Measurements from ENCODE around the gene AGBL1.
"Not testable (repeated sequence)": the region's sequence is repeated elsewhere in the genome, so short reads cannot be mapped to it uniquely, and the experiment has no call there.

The AGBL1 gene

DNA sequence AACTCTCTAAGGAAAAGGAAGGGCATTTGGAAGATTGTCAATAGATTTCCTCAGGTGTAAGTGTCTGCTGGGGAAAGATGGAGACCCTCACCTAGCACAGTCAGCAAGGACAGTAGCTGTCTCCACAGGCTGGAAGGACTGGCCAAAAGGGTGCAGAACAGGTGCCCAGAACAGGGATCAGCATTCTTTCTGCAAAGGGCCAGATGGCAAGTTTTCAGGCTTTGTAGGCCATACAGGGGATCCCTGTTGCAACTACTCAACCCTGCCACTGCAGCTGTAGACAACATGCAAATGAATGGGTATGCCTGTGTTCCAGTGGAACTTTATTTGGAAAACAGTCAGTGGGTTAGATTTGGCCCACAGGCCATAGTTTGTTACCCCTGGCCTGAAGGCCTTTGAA lies 8.1 kb downstream of the AGBL1 start:
- DNase-seq = no peak

DNA sequence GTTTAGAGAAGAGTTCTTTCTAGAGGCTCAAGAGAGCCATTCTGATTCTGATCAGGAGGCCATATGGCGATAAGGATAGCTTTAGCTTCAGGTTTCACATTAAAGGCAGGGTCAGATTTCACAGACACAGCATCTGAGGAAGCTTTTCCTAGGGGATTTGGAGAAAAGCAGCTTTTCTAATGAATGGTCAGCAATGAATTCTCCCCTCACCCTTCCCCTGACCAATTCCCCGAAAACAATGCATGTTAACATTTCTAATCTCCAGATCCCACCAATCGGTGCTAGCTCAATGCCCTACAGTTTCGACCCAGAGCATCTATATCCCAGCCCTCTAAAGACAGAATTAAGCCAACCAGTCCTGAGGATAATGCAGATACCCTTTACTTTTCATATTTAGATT lies 9.8 kb downstream of the AGBL1 start:
- no peak for DNase-seq

DNA sequence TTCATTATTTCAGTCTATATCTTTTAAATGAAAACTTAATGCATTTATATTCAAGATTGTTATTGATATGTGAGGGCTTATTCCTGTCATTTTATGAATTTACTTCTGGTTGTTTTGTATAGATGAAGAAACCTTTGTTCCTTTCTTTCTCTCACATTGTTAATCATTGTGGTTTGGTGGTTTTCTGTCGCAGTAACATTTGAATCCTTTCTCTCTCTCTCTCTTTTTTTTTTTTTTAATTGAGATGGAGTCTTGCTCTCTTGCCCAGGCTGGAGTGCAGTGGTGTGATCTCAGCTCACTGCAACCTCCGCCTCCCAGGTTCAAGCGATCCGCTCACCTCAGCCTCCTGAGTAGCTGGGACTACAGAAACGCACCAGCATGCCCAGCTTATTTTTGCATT lies 22.1 kb downstream of the AGBL1 start:
- DNase-seq = no peak

DNA sequence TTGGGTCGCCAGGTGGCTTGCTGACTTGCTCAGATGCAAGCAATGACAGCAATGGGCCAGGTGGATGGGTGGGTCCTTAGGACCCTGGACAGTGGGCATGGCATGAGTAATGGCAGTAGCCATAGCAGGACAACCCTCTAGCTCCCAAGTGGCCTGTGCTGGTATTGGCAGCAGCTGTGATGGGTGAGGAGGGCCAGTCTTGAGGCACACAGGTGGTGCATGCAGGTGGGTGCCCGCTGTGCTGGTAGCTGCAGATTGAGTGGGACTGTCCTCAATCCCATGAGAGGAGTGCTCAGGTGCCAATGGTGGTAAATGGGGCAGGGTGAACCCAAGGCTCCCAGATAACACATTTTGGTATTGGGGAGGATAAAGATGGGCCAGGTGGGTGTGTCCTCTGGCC lies 24.2 kb downstream of the AGBL1 start:
- DNase-seq = no peak

DNA sequence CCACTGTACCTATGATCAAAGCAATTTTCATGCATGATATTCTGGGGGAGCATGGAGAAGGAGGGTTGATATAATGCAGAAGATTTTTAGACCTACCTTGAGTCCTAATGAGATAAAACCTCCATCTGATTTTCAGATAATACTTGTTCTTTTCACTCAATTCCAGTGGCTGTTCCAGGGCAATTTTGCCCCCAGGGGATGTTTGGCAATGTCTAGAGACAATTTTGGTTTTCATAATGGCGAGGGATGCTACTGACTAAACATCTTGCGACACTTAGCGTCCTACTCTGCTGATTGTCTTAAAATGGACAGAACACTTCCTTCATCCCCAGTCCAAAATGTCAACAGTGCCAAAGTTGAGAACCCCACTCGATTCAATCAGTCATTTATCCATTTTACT lies 26.6 kb downstream of the AGBL1 start:
- DNase-seq = no peak

DNA sequence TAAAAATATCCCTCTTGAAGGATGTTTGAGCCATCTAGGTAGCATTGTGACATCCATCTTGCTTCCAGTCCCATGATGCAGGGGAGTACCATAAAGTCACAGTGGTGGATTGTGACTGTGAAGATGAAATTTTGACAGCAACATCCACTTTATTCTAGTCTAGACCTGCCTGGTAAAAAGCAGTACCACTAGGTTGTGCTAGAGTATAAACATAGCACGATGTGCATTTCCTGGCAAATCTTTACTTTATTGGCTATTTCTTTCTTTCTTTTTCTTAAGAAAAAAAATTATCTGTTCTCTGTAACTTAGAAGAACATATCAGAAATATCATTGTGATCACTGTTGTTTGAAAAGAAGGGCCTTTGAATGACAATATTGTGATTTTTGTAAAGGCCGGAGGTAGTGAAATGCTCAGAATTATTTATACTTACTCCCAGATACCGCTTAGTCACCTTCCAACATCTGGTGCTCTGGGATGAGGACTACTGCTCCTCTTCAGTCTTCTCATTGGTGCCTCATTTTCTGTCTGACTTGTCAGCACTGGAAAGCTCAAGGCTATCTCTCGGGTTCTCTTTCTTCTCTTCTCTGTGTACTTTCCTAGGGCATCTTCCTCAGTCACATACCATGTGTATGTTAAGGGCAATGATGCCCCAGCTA lies 35.6 kb downstream of the AGBL1 start:
- no peak for DNase-seq

DNA sequence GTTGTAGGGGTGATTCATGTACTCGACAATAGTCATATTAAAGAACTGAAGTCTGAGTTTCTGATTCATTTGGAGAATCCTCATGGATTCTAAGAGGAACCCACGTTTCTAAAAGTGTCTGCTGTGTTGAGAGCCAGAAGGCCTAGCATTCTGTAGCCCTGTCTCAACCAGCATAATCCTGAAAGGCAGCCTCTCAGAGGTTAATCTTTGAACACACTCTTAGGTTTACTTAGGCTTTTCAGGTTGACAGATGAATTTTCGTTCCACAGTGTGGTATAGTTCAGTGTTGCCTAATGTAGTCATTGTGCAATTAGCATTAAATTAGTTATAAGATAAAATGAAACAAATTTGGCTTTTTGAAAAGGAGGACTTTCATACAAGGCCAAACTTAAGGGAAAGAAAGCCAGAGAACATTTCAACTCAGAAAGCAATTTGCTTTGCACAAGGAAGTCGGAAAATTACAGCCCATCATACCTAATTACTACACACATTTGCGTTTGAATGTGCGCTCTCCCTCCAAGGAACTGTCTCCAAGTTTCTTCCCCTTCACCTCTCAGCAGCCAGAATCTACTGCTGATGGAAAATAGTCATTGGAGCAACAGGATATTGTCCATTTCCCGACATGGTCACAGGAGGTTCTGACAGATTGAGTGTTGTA lies 42.0 kb downstream of the AGBL1 start:
- no peak for DNase-seq

DNA sequence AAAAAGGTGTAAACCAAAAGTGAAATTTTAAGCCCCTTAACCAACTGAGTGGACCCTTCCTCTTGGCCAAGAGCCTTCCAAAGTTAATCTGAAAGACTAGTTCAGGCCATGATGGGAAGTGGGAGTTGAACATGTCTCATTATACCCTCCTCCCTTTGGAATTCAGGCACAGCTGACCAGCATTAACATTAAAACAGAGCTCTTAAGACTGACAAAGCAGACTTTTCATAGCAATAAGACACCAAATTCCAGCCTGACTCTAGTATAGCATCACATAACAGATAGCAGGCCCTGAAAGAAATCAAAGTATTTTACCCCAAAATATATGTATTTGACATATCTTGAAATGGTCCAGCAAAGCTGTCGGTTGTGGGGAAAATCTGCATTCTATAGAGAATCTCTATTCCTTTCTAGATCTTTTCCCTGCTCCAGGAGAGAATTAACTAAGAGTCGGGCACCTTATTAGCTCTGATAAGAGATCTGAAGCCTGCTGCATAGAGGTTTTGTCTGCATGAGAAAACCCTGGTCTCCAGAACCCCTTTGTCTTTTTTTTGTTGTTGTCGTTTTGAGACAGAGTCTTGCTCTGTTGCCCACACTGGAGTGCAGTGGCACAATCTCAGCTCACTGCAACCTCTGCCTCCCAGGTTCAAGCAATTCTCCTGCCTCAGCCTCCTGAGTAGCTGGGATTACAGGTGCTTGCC lies 43.2 kb downstream of the AGBL1 start:
- DNase-seq = not testable (repeated sequence)

DNA sequence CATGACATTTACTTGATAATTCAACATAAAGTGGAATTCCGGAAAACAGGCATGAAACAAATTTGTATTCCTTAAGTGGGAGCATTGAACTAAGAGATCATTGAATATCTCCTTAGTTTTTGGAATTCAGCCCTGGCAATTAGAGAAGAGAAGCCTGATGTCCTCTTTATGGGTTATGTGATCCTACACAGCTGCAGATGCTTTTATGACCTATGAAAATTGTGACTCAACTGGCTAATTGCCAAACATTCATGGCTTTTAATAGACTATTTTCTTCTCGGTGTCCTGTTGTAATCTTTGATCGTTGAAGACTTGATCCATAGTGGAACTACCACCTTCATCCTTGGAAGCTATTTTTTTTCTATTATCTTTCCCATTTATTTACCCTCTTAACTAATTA lies 46.1 kb downstream of the AGBL1 start:
- DNase-seq = no peak

DNA sequence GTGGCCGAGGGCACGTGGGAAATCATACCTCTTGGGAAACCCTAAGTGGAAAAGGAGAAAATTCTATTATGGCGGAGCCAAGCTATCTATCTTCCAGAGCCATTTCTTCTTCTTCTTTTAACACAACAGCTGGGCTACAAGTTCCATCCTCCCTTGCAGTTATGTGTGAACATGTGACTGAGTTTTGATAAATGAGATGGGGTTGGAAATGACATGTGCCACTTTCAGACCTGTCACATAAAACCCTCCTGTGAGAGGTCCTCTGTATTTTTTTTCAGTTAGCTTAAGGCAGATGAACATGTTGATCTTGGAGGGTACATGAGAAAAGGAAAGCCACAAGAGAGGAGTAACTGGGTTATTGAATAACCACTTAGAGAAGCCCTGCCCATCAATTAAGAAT lies 47.9 kb downstream of the AGBL1 start:
- DNase-seq = no peak

DNA sequence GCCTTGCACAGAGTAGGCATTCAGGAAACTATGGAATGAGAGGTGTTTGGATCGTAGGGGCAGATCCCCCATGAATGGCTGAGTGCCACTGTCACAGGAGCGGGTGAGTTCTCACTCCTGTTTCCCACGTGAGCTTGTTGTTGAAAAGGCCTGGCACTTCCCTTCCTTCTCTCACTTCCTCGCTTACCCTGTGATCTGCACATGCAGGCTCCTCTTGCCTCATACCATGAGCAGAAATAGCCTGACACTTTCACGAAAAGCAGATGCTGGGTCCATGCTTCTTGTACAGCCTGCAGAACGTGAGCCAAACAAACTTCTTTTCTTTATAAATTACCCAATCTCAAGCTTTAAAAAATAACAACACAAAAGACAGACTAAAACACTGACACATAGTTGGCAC lies 55.4 kb downstream of the AGBL1 start:
- DNase-seq = no peak

DNA sequence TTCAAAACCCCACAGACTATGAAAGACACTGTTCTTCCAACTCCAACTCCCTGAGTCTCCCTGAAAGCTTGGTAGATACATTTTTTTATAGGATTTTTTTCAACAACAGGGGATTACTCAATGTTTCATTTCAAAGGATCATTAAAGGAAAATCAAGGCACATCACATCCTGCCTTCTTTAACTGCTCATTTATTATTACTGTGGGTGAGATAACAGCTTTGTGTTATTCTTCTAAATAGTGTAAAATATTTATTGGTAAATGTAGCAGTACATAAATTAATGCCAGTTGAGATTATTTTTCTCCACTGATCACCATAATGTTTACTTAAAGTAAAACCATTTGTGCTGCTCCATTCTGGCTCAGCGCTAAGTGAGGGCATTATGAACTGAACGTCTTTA lies 57.2 kb downstream of the AGBL1 start:
- DNase-seq = no peak

DNA sequence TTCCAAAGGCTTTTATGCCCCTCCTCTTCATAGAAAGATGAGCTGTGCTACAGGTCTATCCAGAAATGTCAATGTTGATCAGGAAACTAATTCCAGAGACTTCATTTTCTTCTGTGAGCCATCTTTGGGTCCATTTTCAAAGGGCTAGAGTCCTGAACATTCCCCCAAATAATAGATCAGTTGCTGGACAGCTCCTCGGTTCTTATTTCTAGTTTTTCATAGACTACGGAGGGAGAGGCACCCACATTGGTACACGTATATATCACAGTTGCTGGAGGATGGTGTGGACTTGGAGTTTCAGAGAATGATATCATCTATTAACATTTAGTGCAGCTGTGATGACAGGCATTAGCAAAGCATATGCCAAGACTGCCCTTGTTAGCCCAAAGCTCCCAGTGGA lies 59.1 kb downstream of the AGBL1 start:
- DNase-seq = no peak

DNA sequence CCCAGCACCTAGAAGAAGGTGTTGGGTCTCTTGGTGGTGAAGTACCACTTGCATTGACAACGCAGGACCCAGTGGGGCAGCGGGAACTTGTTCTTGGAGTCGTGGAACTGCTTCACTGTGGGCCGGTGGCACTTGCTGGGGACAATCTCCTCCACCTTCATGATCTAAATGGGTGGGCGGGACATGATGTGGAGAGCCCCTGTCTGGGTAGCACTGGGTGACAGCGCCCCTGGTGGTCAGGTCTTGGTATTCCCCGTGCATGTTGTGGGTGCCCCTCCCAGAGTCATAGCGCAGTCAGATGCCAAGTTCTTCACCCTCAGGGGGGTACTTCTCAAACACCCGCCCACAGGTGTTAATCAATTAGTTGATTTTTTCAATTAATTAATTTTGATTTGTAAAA lies 60.2 kb downstream of the AGBL1 start:
- DNase-seq = no peak

DNA sequence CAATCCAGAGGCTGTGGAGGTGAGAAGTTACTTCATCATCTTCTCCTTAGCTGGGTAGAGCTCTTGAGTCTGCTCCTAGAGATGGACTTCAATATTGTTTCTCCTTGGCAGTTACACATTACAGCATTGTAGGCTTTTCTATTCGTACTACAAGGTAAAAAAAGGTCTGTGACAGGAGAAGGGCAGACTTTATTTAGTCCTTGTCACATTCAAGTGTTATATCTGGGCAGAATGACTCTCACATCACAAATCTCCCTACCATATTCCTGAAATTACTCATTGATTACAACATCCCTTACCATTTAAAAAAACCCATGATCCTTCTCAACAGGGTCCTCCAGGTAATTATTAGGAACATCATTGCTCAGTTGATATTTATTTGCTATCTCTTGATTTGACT lies 75.0 kb downstream of the AGBL1 start:
- no peak for DNase-seq

DNA sequence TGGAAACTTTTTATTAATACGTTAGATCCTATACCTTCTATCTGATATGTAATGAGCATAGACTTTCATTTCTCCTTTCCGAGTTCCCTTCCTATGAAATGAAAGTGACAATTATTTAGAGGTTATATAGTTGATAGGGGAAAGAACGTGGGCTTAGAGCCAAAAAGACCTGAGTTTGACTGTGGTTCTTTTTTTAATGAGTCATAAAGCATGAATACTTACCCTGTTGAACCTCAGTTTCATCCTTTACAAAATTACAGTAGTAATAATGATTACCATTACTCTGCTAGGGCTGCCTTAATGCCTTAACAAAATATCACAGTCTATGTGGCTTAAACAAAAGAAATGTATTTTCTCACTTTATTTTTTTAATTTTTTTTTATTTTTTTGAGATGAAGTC lies 75.9 kb downstream of the AGBL1 start:
- no peak for DNase-seq

DNA sequence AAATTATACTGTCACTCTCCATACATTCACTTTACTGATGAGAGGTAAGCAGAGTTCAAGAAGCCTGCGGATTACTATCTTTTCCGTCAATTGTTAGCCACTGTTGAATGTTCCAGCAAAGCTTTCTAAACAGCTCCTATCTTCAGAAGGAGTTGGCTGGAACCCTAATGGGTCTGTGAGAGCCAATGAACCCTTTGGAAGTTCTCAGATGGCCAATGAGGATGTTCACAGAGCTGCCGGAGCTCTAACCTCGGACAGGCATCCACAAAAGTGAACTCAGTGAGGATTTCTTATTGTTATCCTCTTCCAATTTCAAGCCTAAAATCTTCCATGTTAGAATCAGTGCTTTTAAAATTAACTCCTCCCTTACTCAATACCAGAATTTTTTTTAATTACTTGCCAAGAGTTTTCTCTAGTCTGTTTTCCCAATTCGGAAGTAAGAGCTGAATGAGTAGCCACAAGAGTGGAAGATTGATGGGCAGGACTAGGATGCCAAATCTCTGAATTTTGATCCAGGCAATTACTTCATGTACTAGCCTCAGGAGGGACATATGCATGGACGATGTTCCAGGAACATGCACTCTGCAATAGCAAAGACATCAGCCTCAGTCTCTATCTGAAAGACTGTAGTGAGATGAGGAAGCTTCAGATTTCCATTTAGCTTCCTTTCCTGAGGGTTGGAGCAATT lies 78.1 kb downstream of the AGBL1 start:
- no peak for DNase-seq

DNA sequence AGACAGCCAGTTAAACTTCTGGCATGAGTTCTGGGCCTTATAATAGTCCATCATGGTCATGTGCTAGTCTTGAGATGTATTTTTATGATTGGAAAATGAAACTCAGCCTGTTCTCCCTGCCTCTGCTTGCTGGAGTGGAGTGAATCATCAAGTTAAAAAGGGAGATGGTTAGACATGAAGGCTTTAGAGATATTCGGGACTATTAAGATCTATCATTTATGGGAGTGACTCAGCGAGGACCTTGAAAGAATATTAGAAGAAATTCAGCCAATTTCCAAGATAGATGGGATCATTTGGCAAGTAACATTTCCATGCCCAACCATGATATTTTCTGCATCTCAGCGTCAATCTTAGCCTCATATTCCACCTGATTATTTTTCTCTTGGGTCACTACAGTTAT lies 79.8 kb downstream of the AGBL1 start:
- no peak for DNase-seq

DNA sequence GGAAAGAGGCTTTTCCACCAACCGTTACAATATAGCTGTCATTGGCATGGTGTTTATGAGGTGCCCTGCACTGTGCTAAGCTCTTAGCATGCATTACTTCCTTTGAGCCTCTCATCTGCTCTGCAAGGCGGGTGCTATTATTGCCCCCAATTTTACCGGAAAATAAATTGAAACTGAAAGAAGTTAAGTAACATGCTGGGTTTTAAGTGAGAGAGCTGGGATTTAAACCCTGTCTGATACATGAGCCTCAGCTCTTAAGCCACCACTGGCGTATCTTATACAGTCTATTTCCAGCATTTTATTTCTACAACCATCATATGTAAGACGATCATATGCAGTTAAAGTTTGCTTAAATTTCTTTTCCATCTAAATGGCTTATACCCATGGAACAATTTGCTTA lies 81.6 kb downstream of the AGBL1 start:
- DNase-seq = no peak

DNA sequence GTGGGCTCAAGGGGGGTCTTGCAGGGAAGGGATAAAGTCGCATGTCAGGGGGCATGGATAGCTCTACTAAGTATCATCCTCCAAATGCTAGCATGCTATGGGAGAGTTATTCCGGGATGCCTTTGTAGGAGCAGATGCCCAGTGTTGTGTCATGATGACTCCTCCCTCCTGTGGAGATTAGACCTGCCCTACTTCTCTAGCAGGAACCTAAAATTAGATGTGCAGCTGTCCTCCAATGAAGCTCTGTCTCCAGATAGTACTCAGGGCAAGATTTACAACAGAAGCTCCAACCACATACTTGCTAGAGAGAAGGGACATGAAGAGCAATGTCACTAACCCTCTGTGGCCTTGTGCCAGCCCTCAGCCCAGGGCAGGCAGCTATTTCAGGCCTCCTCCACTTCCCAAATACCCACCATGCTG lies 82.5 kb downstream of the AGBL1 start:
- no peak for DNase-seq

DNA sequence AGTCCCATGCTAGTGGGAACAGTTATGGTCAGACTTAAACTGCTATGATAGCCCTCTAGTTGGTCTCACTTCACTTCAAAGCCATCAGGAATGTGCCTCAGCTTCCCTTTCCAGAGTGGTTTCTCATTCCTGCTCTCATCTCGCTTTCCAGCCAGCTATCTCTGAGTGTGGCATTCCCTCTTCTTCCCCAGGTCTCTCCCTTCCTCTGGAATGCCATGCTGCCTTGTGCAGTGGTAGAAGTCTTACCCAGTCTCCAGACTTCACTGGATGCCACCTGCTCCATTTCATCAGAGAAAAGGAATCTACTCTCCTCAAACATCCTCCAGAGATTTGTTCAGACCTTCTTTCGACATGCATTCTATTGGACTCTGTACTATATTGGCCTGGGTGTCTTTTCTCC lies 83.0 kb downstream of the AGBL1 start:
- no peak for DNase-seq

DNA sequence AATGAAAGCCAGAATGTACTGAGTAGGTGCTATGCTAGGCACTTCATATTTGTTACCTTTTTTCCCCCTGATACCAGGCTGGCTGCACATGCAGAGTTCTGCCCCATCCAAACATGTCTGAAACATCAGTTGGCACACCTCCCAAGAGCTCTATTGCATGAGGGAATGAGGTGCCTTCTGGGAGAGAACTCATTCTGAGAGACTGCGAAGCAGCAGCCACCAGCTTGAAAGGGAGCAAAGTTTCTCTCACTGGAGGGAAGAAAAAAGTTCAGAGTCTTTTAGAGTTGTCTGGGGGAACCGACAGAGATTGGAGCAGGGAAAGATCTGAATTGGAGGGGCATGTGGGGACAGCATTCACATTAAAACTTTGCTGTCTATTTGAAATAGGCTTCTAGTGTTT lies 84.1 kb downstream of the AGBL1 start:
- DNase-seq = no peak

DNA sequence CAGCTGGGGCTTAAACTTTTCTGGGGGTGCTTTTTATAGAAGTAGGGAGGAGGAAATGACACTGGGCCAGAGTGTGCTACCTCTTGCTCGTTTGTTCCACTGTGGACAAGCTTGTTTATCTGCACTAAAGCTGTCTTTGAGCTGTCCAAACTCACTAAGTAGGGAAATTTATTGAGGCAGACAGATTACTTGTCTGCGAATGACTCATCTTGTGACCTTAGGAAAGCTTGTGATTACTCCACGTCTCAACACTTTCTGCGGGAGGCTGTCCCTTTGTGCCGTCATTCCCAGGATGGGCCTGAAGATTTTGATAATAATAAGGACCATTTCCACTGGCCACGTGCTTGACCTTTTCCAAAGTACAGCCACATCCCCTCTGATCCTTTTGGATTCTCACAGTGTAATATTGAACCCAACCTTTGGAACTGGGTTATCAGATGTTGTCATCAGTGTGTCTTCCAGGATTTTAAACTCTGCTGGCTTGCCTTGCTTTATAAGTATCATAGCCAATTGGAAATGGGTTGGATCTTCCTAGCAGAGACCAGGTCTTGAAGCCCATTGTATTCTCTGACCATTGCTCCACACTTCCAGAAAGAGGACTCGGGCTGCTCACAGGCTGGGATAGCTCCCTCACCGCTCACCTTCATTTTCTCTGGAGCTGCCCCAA lies 84.7 kb downstream of the AGBL1 start:
- DNase-seq = no peak

Data from NCI-H510A treated with DMSO at 0.1 percent for 48 hours (cell line).